GM19240 (cell line): ENCODE results near the gene ARID2.

ENCODE experiments used
- DNase-seq: peaks from one replicate; pipeline ENCODE4 v3.0.0; 2011; ENCODE audit warnings: low spot score; ENCODE audit not compliant: insufficient read length

ARID2 gene

DNA sequence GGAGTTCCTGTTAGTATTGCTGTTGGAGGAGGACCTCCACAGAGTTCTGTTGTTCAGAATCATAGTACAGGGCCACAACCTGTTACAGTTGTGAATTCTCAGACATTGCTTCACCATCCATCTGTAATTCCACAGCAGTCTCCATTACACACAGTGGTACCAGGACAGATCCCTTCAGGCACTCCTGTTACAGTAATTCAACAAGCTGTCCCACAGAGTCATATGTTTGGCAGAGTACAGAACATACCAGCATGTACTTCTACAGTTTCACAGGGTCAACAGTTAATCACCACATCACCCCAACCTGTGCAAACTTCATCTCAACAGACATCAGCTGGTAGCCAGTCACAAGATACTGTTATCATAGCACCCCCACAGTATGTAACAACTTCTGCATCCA, 120.8 kb downstream of the ARID2 start:
- DNase-seq = no peak

GRCh38 chr12:45852508-45852907, 123.0 kb downstream of the ARID2 start:
- DNase-seq = no peak

DNA sequence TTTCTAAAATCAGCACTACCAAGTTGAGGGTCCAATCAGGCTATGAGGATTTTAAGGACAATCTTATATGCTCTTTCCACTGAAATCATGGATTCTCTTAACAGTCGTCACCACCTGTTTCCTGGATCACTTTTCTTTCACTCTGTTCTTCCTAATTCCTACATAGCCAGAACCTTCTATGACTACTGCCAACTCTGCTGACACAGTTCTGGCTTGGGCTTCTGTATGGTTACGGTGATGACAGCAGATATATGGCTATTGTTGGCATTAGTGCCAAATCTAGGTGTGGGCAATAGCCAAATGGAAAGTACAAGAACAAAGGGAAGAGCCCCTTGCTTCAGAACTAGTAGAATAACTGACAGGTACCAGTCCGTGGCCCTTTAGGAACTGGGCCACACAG, 124.0 kb downstream of the ARID2 start:
- DNase-seq = no peak

DNA sequence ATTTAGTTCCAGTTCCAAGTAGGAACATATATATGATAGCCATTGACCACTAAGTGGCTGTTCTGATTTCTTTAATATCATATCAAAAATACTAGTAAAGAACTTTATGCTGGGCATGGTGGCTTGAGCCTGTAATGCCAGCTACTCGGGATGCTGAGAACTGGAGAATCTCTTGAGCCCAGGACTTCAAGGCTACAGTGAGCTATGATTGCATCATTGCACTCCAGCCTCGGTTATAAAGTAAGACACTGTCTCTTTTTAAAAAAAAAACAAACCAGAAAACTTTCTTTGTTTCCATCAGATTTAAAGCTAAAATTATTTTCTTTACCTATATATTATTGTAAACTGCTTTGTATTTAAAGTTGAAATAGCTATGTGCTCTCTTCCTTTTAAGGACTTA, 133.8 kb downstream of the ARID2 start:
- DNase-seq = no peak

GRCh38 chr12:45866299-45866698, 136.8 kb downstream of the ARID2 start:
- no peak for DNase-seq

DNA sequence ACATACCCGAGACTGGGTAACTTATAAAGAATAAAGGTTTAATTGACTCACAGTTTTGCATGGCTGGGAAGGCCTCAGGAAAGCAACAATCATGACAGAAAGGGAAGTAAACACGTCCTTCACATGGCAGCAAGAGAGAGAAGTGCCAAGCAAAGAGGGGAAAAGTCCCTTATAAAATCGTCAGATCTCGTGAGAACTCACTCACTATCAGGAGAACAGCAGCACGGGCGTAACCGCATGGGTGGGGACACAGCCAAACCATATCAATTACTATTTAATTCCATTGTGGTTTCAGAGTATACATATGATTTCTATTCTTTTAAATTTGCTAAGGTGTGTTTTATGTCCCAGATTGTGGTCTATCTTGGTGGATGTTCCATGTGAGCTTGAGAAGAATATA, 142.9 kb downstream of the ARID2 start:
- no peak for DNase-seq

DNA sequence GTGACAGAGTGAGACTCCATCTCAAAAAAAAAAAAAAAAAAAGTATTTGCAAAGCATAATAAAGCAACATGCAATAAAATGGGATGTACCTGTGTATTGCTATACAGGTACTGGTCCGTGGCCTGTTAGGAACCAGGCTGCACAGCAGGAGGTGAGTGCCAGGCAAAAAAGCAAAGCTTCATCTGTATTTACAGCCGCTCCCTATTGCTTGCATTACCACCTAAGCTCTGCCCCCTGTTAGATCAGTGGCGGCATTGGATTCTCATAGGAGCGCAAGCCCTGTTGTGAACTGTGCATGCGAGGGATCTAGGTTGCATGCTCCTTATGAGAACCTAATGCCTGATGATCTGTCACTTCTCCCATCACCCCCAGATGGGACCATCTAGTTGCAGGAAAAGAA, 147.6 kb downstream of the ARID2 start:
- no peak for DNase-seq

DNA sequence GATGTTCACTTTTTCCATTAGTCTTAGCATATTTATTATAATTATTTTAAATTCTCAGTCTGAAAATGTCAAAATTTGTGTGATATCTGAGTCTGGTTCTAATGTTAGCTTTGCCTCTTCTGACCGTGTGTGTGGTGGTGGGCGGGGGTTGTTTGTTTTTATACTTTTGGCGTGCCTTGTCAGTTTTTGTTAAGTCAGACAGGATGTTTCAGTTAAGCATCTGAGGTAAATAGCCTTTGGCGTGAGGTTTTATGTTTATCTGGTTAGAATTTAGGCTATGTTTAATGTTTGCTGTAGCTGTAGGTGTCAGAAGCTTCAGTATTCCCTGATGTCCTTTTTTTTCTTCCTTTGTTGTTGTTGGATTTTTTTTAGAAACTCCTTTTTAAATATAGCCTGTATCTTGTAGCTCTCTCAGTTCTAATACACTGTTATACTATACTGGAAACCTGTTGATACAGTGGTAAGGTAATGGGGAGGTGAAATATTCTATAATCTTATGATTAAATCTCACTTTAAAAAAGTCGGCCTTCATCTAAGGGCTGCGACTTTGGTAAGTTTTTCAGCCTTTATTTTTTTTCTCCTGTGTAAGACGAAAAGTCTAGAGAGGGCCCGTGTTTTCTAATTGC, 149.2 kb downstream of the ARID2 start:
- DNase-seq = no peak

DNA sequence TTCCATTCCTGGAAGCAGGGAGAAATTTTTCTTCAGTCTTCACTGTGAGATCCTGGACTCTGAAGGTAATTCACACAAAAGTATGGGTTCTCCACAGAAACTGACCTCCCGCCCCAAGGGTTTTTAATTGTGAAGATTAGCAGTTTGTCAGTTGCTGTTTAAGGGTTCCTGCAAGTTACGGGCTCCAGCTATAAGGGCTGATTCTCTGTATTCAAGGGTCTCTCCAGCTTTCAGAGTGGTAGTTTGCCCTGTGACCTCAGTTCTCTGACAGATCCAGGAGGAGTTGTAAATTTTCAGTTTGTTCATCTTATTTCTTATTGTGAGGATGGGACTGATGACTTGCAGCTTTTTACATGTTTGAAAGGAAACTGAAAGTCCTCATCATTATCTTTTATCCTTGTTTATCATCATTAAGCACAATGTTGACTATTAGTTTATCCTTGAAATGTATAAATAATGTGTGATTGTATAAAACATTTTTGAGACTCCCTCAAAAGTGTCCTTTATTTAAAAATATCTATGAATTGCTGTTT, 149.9 kb downstream of the ARID2 start:
- DNase-seq = no peak

GRCh38 chr12:45880533-45880932, 151.0 kb downstream of the ARID2 start:
- DNase-seq = no peak

GRCh38 chr12:45883187-45883586, 153.7 kb downstream of the ARID2 start:
- DNase-seq = no peak

DNA sequence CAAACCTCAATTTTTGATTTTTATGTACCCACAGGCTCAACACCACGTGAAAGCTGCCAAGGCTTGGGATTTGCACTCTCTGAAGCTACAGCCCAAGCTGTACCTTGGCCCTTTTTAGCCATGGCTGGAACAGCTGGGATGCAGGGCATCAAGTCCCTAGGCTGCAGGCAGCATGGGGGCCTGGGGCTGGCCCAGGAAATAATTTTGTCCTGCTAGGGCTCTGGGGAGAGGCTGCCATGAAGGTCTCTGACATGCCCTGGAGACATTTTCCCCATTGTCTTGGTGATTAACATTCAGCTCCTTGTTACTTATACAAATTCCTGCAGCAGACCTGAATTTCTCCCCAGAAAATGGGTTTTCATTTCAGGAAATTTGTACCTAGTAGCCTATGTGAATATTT, 157.2 kb downstream of the ARID2 start:
- DNase-seq = no peak

DNA sequence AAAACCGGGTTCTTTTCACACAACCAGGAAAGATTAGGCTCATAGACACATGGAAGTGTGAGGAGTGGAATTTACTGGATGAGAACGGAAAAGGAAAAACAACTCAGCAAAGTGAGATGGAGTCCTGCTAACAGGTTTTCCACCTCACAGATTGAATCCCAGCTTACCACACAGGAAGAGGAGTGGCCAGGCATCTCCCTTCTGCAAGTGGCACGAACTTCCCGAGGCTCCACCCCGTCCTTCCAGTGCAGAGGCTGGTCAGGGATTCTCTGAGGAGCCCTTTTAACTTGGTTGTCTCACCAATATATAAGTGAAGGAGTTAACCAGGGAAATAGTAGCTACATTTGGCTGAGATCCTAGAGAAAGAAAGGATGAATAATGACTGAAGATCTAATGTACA, 158.0 kb downstream of the ARID2 start:
- no peak for DNase-seq

- no peak for DNase-seq
Observed at GRCh38 chr12:45890276-45890675, 160.8 kb downstream of the ARID2 start.

DNA sequence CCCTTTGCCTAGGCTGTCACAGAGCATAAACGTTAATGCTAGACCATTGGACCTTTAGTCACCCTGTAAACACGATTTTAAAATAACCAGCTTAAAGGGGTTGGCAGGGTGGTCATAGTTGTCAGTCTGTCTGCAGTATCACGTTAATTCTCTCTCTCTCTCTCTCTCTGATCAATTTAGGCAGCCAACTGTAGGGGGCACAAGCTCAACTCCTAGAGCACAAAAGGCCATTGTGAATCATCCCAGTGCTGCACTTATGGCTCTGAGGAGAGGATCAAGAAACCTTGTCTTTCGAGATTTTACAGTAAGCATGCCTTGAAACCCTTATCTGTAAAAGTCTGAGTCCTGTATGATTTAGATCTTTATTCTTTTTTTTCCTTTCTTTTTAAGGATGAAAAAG, 163.7 kb downstream of the ARID2 start:
- DNase-seq = no peak

DNA sequence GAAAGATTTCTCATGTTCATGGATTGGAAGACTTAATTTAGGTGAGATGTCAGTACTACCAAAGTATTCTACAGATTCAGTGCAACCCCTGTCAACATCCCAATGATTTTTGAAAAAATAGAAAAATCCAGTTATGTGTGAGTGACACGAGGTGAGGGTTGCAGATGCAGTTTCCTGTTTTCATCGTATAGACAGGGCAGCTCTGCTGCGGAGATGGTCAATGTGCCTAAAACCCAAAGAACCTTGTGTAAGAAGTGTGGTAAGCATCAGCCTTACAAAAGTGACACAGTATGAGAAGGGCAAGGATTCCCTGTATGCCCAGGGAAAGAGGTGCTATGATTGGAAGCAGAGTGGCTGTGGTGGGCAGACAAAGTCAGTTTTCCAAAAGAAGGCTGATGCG, 166.5 kb downstream of the ARID2 start:
- DNase-seq = no peak

DNA sequence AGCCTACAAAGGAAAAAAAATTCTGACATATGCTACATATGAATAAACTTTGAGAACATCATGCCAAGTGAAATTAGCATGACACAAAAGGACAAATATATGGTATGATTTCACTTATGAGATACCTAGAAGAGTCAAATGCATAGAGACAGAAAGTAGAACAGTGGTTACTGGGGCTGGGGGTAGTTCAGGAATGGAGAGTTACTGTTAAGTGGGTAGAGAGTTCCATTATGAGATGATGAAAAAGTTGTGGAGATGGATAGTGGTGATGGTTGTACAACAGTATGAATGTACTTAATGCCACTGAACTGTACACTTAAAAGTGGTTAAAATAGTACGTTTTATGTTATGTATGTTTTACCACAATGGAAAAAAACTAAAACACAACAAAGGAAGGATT, 168.6 kb downstream of the ARID2 start:
- DNase-seq = no peak

DNA sequence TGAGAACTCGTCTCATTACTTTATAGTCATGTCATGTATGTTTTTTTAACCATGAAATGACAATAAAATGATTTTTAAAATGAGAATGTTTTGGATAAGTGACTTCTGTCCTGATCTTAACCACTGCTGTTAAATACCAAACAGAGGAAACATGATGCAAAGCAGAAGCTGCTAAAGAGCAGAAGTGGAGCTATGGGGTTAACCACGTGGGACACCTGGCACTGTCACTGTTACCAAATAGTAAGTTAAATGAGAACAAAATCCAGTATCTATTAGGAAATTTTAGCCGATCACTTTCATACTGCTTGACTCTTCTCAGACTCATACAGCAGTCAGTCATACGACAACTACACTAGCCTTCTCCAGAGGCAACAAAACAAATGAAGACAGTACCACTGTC, 178.4 kb downstream of the ARID2 start:
- DNase-seq = no peak

GRCh38 chr12:45909041-45909713, 179.7 kb downstream of the ARID2 start:
- DNase-seq = no peak

DNA sequence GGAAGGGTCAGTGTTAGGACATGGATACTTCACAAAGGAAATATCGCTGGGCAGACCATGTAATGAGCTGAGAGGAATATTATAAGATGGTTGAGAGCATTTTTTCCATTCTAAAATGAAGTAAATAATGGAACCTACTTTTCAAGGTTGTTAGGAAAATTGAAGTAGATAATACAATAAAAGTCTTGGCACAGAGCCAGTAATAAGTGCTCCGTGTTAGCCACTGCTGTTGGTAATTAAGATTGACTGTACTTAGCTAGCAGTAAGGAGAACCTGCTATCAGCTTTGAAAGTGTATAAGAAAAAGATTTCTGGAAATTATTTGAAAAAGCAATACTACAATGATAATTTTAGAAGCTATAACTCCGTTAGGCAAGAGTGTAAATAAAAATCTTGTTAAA, 183.3 kb downstream of the ARID2 start:
- DNase-seq = no peak

GRCh38 chr12:45913631-45914030, 184.1 kb downstream of the ARID2 start:
- DNase-seq = no peak

GRCh38 chr12:45914090-45914489, 184.6 kb downstream of the ARID2 start:
- DNase-seq = no peak

- DNase-seq = no peak
Observed at GRCh38 chr12:45915405-45915804, 185.9 kb downstream of the ARID2 start.
